GM18517 (cell line): ENCODE data around the gene STEAP2.
A peak's percentile ranks its signal among the peaks of the same experiment; 100 is the strongest.
"Not testable (repeated sequence)": the region's sequence is repeated elsewhere in the genome, so short reads cannot be mapped to it uniquely, and the experiment has no call there.

ENCODE experiments used
- ATAC-seq: cut with Tn5 transposase; IDR thresholded peaks from one replicate; pipeline ENCODE4 v1.9.1; 2021; ENCODE audit warnings: mild to moderate bottlenecking, moderate library complexity; ENCODE audit not compliant: unreplicated experiment

STEAP2 gene

DNA sequence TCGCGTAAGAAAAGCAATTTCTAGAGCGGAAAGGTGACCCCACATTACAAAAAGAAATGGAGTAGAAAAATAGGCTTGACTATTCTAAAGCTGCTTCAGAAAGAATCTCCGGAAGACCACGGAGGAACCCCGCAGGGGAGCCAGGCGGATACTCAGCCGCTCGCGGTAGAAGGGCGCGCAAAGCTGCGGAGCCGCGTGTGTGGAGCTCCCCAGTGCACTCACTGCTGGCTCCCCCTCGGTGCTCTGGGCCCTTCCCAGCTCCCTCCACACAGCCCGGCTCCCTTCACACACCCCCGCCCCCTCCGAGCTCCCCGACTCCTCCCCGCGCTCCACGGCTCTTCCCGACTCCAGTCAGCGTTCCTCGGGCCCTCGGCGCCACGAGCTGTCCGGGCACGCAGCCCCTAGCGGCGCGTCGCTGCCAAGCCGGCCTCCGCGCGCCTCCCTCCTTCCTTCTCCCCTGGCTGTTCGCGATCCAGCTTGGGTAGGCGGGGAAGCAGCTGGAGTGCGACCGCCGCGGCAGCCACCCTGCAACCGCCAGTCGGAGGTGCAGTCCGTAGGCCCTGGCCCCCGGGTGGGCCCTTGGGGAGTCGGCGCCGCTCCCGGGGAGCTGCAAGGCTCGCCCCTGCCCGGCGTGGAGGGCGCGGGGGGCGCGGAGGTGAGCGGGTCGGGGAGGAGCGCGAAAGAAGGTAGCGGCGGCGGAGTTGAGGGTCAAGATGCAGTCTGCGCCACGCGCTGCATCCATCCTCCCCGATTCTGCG is at the start of gene STEAP2:
Gene STEAP2, plus strand, starts transcription at position 350 of the 758 bp plus-strand sequence. CDS start 13,343 bp downstream, outside the sequence.
- ATAC-seq, result peak; percentile 87

DNA sequence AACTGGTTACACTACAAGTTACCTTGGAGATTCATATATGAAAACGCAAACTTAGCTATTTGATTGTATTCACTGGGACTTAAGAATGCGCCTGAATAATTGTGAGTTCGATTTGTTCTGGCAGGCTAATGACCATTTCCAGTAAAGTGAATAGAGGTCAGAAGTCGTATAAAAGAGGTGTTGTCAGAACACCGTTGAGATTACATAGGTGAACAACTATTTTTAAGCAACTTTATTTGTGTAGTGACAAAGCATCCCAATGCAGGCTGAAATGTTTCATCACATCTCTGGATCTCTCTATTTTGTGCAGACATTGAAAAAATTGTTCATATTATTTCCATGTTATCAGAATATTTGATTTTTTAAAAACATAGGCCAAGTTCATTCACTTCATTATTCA is 48.0 kb upstream of the STEAP2 start:
- no peak for ATAC-seq

DNA sequence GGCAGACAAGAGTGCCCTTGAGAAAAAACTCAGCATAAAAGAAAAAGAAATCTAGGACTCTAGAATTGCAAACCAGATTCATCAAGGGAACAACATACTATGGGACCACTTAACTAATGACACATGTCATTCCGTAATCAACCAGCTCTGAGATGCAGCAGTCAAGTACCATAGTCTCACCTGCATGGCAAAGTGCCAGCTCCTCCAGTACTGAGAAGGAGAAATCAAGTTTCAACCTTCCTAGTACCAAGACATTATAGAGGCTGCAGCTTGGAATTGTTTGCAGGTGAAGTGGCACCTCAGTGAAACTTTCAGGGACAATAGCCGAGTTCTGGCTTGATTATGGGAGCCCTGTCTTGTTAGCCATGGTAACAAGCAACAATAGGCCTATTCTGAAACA is 45.8 kb upstream of the STEAP2 start:
- ATAC-seq, result no peak

DNA sequence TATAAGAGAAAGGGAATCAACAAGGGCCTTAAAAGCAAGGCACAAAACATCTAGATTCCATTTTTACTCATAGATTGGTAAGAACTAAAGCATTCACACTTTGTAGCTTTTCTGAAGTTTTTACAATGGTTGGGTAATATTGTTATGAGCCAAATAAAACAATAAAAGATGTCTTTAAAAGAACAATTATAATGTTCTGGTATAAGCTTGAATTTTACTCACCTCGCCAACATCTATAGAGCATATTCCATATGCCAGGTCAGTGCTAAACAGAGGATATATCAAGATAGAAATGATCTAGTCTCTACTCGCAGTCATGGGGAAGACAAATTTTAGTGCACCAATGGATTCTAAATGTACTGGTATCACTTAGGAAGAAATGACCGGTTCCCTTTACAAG is 45.4 kb upstream of the STEAP2 start:
- ATAC-seq, result no peak

DNA sequence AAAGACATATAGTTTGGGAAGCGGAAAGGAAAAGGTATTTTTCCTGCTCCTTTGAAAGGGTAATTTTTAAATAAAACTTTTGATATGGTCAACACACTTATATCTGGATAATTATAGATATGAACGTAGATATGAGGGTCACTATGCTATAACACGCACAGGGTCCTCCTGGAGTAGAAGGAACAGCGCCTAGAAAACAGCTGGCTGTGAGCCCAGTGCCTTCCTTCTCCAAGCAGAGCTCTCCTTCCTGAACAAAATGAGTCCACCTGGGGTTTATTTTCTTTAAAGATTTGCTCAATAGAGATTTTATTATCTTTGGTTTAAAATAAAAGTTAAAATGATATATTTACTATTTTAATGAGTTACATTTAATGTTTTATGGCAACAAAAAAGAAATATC is 44.2 kb upstream of the STEAP2 start:
- no peak for ATAC-seq

DNA sequence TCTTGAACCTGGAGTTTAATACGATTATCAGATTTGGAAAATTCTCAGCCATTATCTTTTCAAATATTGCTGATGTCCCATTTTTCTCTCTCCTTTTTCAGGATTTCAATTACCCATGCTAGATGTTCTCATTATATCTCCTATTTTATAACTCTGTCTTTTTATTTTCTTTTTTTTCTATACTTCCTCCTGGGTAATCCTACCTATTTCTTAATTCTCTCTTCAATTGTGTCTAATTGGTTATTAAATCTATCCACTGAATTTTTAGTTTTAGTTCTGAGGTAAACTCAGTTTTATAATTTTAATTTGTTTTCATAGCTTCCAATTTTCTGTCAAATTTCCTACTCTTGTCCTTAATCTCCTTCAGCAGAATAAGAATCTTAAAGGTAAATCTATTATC is 41.6 kb upstream of the STEAP2 start:
- ATAC-seq, result no peak

DNA sequence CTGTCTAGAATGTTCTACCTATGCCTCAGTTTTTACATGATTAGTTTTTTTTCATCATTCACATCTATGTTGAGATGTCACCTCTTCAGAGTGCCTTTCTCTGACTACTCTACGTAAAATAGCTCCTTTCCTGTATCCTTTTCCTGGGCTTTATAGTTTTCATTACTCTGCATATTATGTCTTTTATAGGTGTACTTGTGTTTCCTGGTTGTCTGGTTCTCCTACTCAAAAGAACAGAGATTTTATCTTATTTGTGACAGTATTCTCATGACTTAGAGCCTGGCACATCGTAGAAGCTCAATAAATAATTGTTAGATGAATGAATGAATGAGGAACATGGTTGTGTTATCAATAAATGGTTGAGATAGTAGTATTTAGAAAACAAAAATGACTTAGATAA is 39.4 kb upstream of the STEAP2 start:
- no peak for ATAC-seq

DNA sequence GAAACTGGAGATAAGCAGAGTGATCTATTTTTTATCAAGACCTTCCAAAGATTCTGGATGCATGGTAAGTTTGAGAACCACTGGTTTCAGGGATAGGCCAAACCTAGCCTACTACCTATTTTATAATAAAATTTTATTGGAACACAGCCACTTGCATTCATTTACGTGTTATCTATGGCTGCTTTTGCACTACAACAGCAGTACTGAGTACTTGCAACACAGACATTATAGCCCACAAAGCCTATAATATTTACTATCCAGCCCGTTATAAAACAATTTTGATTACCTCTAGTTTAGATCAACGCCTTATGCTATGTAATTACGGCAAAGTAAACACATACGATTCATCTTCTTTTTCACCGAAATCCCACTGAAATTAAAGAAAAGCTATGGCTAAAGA is 38.9 kb upstream of the STEAP2 start:
- ATAC-seq, result no peak

DNA sequence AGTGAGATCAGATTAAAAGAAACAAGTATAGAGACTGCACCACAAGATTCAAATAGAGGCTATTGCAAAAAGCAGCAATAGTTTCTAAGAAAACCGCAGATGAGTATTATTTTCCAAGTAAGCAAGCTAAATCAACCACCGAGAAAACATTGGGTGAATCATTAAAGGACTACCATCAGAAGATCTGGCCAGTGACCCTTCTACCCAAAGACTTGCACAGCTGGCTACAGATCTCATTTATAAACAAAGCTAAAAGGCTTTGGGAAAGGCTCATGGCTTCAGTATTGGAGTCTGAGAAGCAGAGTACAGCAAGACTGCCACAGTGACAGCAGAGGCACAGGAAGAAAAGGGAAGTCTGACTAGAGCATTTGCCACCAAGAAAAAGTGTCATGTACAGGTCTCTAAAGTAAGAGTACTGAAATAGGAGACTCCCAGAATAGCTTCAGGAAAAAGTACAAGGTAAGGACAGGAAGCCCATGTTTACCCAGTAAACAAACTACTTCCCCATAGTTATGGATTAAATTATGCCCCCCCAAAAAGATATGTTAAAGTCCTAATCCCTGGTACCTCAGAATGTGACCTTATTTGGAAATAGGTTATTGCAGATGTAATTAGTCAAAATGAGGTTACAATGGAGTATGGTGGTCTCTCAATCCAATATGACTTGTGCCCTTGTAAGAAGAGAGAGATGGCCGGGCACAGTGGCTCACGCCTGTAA is 38.3 kb upstream of the STEAP2 start:
- peak; percentile 98 for ATAC-seq

DNA sequence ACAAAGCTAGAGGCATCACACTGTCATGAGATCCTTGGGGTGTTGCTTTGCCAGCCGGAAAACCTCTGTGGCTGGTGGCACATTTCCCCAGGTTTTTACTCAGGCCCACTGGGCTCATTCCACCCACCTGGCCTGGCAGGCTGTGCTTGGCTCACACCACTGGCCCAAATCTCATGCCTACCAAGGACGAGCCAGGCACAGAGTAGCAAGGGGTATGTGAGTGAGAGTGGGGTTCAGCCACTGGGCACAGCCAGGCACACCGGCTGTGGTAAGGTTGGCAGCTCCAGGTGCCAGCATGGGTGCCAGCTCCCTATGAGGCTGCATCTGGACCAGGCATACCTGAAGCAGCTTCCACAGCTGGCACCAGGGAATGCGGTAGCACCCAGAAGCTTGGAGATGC is 35.9 kb upstream of the STEAP2 start:
- no peak for ATAC-seq

DNA sequence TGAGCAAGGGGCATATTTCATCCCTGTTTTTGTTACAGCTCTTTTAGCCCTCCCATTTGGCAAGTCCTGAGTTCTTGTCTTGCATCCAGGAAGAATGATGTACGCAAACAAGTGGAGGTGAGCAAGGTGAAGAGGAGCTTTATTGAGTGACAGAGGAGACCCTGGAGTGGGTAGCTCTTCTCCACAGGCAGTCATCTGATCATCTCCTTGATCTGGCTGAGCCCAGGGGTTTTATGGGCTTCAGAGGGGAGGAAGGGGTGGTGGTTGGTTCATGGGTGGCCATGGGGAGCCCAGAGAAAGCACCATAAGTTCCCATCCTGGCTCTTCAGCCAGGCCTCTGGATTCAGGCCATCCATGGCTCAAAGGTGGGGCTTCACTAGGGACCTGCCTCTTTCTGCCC is 35.3 kb upstream of the STEAP2 start:
- ATAC-seq, result no peak

DNA sequence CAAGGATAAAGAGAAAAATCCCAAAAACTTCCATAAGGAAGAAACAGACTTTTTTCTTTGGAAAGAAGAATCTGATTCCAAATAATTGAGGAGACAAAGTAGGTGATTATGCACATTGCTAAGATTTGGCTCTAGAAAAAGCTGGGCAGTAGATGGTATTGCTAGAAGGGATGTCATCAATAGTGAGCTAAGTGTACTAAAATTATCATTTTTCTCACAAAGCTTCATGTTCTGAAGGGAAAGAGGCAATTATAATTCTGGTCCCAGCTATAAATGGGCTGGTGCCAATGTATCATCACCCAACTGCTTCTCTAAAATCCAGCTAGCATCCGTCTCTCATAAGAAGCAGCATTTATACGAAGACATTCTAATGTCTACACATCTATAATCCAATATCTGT is 33.4 kb upstream of the STEAP2 start:
- no peak for ATAC-seq

DNA sequence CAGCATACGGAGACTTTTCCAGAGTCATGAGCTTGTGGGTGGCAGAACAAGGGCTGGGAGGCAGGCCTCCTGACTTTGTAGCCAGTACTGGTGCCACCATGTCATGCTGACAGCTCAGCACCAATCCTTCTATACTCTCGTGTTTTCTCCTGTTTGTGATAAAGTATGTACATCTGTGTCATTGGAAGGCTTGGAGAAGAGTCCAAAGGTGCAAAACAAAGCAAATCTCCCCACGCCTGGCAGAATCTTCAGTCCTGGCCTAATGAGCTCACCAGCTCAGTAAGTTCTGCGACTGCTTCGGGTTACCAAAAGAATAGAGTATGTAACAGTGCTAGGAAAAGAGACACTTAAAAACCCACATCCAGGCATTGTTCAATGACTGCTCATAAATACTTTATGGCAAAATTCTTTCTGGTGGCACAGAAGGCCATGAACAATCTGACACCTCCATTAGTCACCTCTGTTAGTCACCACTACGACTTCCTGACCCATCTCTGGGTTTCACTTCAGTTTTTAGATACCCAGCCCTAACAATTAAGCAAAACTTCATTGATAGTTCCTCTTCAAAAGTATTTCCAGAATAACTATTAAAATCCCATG is 32.8 kb upstream of the STEAP2 start:
- peak; percentile 98 for ATAC-seq

DNA sequence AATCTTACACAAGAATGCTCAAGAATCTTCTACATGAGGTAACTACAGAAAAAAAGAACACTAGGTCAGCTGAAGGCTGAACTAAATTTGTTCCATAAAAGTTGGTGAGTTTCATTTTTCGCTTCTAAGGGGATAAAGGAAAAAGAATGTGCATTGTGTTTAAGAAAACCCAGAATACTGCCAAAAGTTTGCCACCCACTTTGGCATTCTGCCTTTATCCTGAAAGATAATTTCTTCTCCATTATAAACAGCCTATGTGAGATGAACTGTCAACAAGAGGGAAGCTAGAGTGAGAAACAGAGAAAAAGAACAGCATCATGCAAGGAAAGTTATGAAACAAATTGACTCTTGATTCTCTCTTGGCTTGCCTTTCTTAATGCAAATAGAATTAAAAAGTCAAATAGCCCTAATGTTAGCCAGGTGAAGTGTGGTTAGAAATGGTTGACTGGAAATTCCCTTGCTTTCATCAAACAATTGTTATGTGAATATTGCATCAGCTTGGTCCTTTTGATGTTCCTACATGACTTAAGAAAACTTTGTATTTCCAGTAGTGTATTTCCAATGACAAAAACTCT is 31.4 kb upstream of the STEAP2 start:
- ATAC-seq, result no peak

DNA sequence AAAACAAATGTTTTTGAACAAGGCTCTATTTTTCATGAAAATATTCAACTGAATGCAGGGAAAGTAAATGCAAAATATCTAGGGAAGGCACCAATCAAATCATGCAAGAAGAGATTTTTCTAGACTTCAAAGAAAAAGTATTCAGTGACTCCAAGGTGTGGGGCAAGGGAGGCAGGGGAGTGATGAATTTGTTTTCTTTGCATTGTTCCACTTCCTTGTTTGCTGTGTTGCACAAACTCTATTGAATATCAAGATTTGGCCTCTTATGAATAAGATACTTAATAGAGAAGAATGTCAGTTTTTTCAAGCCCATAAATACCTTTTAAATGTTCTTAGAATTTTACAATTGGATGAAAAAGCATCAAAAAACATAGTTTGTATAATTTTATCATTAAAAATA is 30.9 kb upstream of the STEAP2 start:
- no peak for ATAC-seq

DNA sequence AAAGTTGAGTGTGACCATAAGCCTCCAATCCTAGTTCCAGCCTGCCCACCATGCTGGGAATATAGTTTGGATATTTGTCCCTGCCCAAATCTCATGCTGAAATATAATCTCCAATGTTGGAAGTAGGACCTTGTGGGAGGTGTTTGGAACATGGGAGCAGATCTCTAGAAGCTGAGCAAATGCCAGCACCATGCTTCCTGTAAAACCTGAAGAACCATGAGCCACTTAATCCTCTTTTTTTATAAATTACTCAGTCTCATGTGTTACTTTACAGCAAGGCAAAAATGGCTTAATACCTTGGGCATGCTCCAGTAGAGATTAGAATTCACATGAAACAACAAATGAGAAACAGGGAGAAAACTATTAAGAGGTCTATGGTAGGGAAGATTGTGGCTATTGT is 30.1 kb upstream of the STEAP2 start:
- no peak for ATAC-seq

DNA sequence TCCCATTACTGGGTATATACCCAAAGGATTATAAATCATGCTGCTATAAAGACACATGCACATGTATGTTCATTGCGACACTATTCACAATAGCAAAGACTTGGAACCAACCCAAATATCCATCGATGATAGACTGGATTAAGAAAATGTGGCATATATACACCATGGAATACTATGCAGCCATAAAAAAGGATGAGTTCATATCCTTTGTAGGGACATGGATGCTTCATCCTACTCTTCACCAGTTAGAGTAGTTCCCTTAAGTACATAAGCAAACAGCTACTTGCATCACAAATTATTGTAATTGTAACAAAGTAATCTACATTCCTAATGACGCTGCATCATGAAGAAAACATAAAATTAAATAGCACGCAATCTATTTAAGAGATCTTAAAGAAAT is 25.2 kb upstream of the STEAP2 start:
- not testable (repeated sequence) for ATAC-seq

DNA sequence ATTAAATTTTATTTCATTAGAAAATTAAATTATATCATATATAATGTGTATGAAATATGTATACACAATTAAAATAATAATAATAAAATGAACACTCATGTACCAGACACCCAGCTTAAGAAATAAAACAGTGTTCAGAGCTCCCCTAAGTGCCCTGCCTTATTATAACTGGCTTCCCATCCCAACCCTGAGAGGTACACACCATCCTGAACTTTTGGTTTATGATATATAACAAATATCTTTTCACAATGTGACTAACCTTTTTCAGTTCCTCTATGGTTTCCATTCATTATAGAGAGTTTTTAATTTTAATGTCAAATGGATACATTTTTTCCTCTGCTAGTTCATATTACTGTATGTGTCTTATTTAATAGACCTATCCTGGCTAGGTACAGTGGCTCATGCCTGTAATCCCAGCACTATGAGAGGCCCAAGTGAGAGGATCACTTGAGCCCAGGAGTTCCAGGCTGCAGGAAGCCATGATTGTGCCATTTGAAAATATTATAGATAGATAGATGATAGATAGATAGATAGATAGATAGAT is 24.0 kb upstream of the STEAP2 start:
- ATAC-seq, result no peak

DNA sequence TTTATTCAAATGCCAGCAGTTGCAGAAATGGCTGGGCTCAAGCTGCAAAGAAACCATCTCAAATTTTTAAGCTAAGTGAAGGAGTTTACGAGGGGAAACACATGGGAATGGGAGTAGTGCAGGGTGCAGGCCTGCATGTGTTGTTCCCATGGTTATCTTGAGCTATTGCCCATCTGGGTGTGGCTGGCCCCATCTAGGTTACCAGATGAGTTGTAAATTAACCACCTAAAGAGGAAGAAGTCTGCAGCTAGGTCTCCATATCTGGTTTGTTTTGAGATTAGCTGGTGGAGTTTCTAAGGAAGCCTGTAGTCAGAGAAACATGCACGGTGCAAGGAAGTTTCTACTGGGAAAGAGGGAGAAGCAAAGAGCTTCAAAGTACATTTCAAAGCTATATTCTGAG is 23.3 kb upstream of the STEAP2 start:
- ATAC-seq, result peak; percentile 83

DNA sequence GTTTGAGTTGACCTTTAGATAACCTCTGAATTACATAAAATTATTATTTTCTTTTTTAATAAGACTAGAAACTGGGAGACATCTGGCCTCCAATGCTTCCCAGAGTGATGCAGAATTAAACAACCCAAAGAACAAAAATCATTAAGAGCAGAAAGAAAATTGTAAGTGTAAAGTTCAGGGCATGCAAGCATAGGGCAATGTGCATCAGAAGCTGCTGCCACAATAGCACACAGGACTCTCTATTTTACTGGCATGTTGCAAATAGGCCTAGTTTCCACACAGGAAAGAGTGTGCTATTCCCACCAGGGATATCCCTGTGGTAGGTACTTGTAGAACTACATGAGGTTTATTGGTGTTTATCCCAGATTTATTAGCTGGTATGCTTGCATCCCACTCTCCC is 20.5 kb upstream of the STEAP2 start:
- no peak for ATAC-seq

DNA sequence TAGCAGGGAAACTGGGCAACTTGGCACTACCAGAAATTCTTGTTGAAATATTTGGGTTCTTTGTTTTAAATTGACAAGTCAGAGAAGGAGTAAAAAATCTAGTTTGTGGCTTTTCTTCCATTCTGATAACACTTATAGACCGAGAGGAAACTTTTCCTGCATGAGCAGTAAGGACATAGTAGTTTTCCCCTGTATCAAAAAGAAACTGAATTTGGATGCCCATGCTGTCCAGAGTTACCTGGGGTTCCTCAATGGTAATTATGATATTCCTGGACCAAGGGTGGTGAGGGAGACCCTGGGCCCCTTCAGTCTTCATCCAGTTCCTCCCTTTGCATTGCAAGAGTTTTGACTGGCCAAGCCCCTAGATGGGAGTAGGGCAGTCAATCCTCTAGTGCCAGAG is 19.9 kb upstream of the STEAP2 start:
- ATAC-seq, result no peak
